HG02943 (cell line): ENCODE results near the gene SCN7A.
"Not testable (repeated sequence)": the region's sequence is repeated elsewhere in the genome, so short reads cannot be mapped to it uniquely, and the experiment has no call there.

ENCODE experiments used
- ATAC-seq: cut with Tn5 transposase; IDR thresholded peaks from one replicate; pipeline ENCODE4 v1.9.1; 2021; ENCODE audit warnings: mild to moderate bottlenecking, low read depth, moderate library complexity; ENCODE audit not compliant: unreplicated experiment

The SCN7A gene

DNA sequence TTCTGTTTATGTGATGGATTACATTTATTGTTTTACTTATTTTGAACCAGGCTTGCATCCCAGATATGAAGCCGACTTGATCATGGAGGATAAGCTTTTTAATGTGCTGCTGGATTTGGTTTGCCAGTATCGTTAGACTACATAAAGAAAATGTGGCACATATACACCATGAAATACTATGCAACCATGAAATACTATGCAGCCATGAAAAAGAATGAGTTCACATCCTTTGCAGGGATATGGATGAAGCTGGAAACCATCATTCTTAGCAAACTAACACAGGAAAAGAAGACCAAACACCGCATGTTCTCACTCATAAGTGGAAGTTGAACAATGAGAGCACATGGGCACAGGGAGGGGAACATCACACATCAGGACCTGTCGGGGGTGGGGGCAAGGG is 38.2 kb downstream of the SCN7A start:
- ATAC-seq = not testable (repeated sequence)

DNA sequence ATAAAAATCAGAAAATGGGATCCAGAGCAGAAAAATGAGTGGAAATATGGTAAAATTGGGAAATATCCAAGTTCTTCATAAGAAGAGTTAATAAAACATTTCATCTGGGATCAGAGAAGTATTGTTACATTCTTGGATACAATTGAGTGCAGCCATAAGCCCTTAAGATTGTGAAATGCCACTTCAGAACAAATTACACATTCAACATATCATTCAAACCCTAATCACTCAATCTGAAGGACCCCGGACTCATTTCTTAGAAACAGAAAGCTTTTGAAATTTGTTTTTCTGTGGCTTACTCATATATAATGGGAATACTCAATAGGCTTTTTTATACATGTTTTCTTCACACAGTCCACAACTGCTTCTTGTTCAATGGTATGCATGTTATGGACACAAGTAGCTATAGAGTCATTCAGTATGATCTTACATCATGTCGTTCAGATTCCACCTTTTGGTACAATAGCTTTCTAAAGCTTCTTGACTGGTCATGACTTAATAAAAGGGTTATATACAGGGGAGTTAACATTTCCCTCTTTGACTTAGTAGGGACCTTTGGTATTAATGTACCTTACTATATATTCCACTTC is 39.9 kb downstream of the SCN7A start:
- no peak for ATAC-seq

DNA sequence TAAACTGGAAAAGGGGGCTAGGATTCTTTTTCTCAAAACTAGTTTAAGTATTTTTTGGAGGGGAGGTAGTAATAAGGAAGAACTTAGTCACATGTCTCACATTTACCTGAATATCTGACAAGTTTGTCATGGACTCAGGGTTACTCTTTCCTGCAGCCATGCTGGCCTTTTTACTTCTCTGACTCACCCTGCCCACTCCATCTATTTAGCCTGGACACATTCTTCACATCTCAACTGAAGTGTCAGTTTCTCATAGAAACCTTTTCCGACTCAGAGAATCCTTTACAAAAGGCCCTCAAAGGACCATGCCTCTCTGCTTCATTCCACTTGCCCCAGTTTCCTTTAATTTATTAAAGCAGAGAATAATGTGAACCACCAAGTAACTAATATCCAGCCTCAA is 42.6 kb downstream of the SCN7A start:
- ATAC-seq = no peak

DNA sequence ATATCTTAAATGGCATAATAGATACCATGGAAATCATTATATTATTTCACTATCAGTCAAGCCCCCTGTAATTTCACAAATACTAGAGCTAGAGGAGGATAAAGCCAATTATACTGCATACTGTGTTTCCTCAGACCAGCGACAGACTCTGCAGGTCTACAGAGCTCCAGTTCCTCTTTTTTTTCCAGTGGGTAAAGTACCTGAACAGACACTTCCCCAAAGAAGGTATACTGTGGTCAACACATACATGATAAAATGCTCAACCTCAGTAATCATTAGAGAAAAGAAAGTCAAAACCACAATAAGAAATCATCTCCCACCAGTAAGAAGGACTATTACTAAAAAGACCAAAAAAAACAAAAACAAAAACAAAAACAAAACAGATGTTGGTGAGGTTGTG is 44.6 kb downstream of the SCN7A start:
- ATAC-seq = no peak

DNA sequence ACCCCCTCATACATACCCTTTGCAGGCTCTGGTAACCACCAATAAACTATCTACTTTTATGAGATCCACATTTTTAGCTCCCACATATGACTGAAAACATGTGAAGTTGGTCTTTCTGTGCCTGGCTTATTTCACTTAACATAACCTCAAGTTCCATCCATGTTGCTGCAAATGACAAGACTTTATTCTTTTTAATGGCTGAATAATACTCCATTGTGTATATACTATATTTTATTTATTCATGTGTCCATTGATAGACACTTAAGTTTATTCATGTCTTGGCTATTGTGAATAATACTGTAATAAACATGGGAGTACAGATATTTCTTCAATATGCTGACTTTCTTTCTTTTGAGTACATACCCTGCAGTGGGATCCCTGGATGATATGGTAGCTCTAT is 45.9 kb downstream of the SCN7A start:
- no peak for ATAC-seq

DNA sequence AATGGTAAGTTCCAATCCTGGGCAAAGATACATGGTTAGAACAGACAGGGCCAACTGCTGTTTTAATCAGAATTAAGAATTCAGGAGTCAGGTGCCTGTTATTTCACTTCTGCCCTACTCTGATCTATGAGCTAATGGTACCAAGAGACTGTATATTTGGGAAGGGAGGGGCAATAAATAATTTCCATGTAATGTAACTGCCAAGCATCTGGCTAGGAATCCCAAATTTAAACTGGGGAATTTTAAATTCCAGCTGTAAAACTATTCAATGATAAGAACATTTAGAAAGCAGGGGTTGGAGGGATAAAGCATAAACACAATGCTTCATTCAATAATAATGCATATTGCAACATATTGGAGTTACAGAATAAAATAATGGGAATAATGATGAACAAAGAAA is 49.7 kb downstream of the SCN7A start:
- ATAC-seq = no peak

DNA sequence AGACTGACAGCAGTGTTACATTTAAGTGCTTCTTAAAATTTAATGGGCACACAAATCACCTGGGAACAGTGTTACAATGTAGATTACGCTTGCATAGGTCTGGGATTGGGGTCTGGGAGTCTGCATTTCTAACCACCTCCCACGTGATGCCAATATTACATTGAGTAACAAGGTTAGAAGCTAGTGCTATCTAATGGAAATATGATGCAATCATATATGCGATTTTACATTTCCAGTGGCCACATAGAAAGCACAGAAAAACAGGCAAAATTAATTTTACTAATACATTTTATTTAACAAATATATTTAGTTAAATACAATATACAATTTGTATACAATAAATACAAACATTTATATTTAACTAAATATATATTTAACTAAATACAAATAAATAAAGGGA is 53.7 kb downstream of the SCN7A start:
- no peak for ATAC-seq

DNA sequence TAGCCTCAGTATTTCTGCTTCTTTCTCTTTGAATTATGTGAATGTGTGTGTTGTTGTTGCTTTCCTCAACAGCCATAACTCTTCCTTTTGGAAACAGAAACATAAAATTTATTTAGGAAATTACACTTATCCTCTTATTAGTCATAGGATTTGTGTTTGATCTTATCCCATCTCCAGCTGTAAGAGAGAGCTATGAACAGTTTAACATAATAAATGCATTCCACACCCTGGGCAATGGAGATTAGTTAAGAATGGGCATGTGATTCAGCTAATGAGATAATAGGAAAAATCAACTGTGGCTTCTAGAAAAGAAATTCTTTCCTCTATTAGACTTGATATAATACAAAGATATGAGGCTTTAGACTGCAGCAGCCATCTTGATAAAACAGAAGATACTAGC is 55.0 kb downstream of the SCN7A start:
- no peak for ATAC-seq

DNA sequence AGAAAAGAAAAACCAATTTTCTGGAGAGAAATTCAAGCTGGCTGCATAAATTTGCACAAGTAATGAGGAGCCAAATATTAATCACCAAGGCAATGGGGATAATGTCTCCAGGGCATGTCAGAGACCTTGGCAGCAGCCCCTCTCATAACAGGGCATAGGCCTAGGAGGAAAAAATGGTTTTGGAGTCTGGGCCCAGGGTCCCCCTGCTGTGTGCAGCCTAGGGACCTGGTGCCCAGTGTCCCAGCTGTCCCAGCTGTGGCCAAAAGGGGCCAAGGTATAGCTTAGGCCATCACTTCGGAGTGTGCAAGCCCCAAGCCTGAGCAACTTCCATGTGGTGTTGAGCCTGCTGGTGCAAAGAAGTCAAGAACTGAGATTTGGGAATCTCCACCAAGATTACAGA is 57.1 kb downstream of the SCN7A start:
- no peak for ATAC-seq

DNA sequence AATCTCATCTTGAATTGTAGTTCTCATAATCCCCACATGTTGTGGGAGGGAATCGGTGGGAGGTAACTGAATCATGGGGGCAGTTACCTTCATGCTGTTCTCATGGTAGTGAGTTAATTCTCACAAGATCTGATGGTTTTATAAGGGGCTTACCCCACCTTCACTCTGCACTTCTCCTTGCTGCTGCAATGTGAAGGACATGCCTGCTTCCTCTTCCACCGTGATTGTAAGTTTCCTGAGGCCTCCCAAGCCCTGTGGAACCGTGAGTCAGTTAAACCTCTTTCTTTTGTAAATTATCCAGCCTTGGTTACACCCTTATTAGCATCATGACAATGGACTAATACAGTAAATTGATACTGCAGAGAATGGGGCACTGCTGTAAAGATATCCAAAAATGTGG is 57.9 kb downstream of the SCN7A start:
- no peak for ATAC-seq

DNA sequence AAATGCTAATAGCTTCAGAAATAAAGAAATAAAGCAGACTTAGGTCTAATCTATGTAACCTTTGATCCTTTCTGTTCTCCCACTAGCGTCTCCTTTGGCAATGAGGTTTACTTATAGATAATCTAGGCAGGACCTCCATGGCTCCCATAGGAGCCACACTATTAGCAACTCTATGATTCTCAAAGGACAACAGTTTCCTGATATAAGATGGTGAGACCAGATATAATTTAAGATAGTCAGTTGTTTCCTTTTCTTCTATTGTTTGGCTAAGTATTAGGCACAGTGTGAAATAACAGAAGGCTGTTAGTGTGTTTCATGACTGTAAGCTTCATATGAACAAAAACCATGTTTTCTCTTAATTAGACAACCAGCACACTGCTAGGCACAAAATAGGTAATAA is 59.6 kb downstream of the SCN7A start:
- no peak for ATAC-seq

DNA sequence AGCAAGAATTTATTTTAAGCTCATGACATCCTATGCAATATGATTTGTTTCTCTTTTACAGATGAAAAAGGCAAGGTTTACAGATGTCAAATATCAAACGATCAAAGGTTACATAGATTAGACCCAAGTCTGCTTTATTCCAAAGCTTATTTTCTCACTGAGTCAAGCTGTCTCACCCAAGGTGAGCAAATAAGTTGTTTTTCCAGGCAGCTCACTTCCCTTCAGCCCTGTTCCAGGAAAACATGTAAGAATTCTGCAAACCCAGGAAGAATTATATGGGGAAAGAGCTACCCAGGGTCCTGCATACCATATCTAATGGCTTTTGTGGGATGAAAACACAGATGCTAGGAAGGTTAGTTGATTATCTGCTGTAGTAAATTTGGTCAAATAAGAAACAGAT is 60.6 kb downstream of the SCN7A start:
- ATAC-seq = no peak

DNA sequence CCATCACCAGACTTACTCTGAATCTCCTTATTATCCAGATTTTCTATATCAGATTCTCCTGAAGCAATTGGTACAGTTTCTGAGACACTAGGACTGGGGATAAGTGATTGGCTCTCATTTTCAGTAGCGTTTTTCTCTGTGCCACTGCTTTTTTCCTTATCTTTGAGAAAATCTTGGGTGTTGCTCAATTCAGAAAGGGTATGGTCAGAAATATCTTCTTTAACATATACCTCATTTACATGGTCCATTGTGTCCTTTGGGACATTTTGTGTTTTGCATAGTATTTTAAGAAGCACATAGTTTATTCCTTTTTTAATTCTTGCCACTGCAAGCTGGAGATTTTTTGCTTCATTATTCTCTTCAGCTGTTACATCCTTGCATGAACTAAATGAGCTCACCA is 61.7 kb downstream of the SCN7A start:
- ATAC-seq = no peak

DNA sequence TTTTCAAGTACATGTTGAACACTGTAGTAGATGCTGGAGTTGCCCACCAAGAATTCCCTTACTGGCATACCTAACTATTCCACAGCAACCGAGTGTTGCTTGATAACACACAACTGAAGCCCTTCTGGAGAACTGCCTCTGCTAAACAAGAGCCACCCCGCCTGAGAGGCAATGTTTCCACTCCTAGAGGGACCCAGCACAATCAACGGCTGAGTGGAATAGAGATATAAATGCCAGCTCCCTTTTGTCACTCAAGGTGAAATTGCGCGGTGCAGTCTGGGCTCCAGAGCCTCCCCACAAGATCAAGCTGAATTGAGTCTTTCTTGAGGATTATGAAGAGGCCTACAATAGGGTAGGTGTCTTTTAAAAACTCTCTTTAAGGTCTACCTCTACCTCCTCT is 69.2 kb downstream of the SCN7A start:
- no peak for ATAC-seq

DNA sequence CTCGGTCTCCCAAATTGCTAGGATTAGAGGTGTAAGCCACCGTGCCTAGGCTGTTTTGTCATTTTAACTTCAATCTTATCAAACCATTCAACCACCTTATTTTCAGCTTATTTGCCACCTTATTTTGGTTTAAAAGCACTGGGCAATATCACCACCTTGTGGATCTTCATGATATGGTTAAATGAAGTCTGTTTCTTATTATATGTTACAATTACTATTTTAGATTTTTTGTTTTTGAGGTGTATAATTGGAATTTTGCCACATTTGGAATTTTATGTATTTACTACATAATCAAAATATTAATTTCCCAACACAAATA is 74.5 kb downstream of the SCN7A start:
- ATAC-seq = no peak

DNA sequence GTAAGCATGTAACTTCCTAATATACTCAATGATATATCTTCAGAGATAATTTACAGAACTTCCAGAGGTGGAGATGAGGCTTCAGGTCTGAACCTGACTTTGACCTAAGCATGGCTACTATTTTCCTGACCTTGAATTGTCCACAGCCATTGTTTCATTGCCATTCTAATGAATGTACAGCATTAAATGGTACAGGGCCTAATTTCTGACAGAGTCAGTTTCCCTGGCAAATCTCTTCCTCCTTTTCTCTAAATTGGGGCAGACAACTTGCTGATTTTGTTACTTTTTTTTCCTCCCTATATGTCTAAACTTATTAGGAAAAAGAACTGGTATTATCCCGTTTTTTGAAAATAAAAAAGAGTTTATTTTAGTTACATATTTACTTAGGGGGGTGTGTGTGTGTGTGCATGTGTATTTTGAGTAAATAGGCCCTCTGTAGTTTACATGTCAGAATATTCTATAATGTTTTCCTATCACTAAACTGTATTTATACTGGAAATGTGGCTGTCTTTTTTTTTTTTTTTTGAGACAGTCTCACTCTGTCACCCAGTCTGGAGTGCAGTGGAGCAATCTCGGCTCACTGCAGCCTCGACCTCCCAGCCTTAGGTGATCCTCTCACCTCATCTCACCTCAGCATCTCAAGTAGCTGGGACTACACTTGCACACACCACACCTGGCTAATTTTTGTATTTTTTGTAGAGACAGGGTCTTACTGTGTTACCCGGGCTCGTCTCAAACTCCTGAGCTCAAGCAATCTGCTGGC is 75.0 kb downstream of the SCN7A start:
- ATAC-seq = no peak

DNA sequence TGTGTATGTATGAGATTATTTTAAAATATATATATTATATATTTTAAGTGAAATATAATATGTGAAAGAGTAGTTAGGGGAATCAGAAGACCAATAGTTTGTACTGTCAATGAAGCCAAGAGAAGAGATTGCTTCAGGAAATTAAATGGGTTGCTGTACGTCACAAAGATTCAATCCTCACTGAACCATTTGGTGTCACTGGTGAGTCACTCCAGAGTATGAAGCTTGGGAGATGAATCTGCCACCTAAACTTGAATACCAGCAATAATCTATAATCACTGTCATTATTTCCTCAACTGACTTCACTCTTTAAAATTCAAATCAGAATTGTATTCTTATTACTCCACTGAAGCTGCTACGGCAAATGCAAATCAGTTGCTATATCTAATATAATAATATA is 76.4 kb downstream of the SCN7A start:
- no peak for ATAC-seq

DNA sequence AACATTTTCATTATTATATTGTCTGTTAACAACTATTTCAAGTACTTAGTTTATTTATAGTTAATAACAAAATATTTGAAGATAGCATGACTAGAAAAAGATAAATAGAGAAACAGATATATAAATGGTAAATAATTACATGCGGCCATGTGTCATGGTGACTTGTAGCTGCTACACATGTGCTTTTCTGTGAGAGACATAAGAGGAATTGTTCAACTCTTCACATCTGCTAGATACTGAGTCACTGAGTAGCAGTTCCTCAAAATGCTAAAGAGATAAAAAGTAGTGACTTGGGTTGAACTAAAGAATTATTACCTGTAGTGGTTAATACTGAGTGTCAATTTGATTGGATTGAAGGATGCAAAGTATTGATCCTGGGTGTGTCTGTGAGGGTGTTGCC is 80.8 kb downstream of the SCN7A start:
- no peak for ATAC-seq

DNA sequence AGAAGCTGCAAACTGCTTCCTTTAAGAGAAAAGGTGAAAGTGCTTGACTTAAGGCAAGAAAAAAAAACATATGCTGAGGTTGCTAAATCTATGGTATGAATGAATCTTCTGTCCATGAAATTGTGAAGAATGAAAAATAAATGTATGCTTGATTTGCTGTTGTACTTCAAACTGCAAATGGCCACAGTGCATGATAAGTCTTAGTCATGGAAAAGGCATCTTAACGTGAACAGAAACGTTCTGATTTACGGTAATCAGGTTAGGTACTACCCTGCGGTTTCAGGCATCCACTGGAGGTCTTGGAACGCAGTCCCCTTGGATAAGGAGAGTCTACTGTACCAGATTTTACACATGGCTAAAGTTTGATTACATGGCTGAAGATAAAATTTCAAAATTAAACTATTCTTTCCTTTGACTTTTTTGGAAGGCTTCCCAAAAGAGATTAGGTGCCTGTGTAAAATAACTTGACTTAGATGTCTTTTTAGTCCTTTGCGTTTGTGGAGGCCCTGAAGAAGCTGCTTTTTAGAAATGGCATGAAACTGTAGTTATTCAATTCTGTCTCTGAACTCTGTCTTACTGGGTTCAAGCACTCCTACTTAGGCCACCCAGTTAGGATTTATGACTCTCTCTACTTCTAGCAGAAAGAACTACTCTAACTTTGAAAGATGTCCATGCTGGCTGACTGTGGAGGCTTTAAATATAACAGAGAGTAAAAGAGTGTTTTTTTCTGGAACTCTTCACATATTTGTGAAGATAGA is 82.4 kb downstream of the SCN7A start:
- ATAC-seq = no peak

DNA sequence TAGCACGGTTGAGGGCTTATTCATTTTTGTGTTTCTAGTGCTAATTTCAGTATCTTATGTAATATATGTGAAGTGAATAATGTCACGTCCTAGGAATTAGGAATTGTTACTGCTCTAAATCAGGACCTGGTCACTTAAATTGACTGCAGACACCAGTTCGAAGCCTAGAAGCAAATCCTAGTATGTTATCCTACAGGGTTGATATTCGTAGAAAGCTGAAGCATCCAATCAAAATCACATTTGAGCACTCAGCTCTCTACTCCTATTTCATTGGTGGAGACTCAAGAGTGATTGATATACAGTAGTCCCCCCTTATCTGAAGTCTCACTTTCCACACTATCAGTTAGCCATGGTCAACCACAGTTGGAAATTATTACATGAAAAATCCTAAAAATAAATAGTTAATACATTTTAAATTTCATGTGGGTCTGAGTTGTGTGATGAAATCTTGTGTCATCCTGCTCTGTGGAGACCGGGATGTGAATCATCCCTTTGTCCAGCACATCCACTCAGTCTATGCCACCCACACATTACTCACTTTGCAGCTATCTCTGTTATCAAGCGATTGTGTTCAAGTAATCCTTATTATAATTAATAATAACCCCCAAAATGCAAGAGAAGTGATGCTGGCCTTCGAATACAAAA is 83.1 kb downstream of the SCN7A start:
- no peak for ATAC-seq

DNA sequence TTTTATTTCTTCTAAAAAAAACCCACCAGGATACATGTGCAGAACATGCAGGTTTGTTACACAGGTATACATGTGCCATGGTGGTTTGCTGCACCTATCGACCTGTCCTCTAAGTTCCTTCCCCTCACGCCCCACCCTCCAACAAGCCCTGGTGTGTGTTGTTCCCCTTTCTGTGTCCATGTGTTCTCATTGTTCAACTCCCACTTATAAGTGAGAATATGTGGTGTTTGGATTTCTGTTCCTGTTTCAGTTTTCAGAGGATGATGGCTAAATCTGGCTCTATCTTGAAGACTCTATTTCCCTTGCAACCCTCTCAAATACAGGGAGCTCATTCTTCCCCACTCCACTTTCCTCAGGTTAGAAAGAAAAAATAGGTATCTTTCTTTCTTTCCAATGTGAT is 86.3 kb downstream of the SCN7A start:
- not testable (repeated sequence) for ATAC-seq

DNA sequence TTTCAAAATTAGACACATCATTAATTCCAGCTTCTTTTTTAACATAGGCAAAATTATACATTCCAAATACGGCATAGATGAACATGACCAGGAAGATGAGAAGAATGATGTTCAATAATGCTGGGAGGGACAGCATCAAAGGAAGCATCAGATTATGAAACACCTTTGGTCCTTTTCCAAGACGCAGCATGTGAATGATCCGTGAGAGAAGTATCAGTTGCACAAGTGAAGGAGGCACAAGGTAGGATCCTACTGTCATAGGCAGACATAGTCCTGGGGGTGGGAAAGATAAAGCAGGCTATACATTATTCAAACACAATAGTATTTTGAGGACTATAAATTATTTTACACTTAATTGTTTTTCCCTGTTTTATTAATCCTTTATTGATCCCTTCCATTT is 87.7 kb downstream of the SCN7A start:
- ATAC-seq = no peak
